Measurements from ENCODE around the gene LRIG2. TPM values are rescaled to one million over a fixed set of nuclear protein-coding genes. Genes with fewer than 3 reads are reported as not detected.

Gene LRIG2
- total and polyA plus RNA-seq, 9 of the 15 experiments (the other 6 are each of a cell fraction or from before 2014, with no cell fraction given) = 1.8 to 28.1 (median 11.5) TPM

GRCh38 chr1:113140588-113141446 is 67.8 kb downstream of the LRIG2 start (continued):
- TF ChIP-seq REST (IDR thresholded peaks at IDR 0.05; ENCODE audit: borderline replicate concordance) (peak; percentile 84), REST (CRISPR knock-in tag; IDR thresholded peaks at IDR 0.05; ENCODE audit: low read depth) (peak; percentile 64; the same call in 1 of the 2 replicates), ZZZ3 (IDR thresholded peaks at IDR 0.05) (no peak), PTRF (tag; IDR thresholded peaks at IDR 0.05) (no peak), BHLHE40 (IDR thresholded peaks at IDR 0.05; ENCODE audit: low read length) (0 out of 2 replicates have a peak, but pooled peaks have one; percentile 24), SMAD3 (CRISPR knock-in tag; conservative IDR thresholded peaks at IDR 0.05) (no peak), ZBTB43 (CRISPR knock-in tag; IDR thresholded peaks at IDR 0.05) (no peak), SMARCB1 (IDR thresholded peaks at IDR 0.05; ENCODE audit: insufficient read length, low read depth) (no peak), ZBTB1 (CRISPR knock-in tag; IDR thresholded peaks at IDR 0.05; ENCODE audit: borderline replicate concordance, low read depth) (no peak), ZKSCAN8 (CRISPR knock-in tag; IDR thresholded peaks at IDR 0.05) (peak; percentile 30; the same call in 1 of the 2 replicates), DACH1 (IDR thresholded peaks at IDR 0.05; ENCODE audit: partially characterized antibody) (no peak), DPF2 (IDR thresholded peaks at IDR 0.05) (no peak; the same call in 1 of the 2 replicates), HIVEP1 (CRISPR knock-in tag; IDR thresholded peaks at IDR 0.05) (no peak), HNRNPH1 (optimal IDR thresholded peaks at IDR 0.05; ENCODE audit: low read depth, low read length) (no peak), GTF2E2 (tag; IDR thresholded peaks at IDR 0.05) (no peak), ZNF239 (CRISPR knock-in tag; IDR thresholded peaks at IDR 0.05) (no peak), SUPT5H (IDR thresholded peaks at IDR 0.05) (peak; percentile 54; the same call in 1 of the 2 replicates)
- TF ChIP-seq, protein P1, sequence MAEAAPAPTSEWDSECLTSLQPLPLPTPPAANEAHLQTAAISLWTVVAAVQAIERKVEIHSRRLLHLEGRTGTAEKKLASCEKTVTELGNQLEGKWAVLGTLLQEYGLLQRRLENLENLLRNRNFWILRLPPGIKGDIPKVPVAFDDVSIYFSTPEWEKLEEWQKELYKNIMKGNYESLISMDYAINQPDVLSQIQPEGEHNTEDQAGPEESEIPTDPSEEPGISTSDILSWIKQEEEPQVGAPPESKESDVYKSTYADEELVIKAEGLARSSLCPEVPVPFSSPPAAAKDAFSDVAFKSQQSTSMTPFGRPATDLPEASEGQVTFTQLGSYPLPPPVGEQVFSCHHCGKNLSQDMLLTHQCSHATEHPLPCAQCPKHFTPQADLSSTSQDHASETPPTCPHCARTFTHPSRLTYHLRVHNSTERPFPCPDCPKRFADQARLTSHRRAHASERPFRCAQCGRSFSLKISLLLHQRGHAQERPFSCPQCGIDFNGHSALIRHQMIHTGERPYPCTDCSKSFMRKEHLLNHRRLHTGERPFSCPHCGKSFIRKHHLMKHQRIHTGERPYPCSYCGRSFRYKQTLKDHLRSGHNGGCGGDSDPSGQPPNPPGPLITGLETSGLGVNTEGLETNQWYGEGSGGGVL (CRISPR knock-in tag; IDR thresholded peaks at IDR 0.05) = no peak
